SJCRH30 (cell line): ENCODE results near the gene UAP1L1. TPM values are rescaled to one million over a fixed set of nuclear protein-coding genes. Genes with fewer than 3 reads are reported as not detected.
A peak's percentile ranks its signal among the peaks of the same experiment; 100 is the strongest.

ENCODE experiments used
- DNase-seq, 2 experiments: peaks; one replicate each; pipeline ENCODE4 v3.0.0-alpha.2; 2015 to 2020
- H3K27ac ChIP-seq: fragments of 250-450 bp; sonication (Bioruptor Pico); 2 replicates; pipeline ENCODE4 v1.5.1; 2020; ENCODE audit warnings: mild to moderate bottlenecking, moderate library complexity
- H3K27me3 ChIP-seq: fragments of 250-450 bp; sonication (Bioruptor Pico); 2 replicates; pipeline ENCODE4 v1.5.1; 2020; ENCODE audit warnings: mild to moderate bottlenecking, moderate library complexity
- H3K36me3 ChIP-seq: fragments of 250-450 bp; sonication (Bioruptor Pico); 2 replicates; pipeline ENCODE4 v1.5.1; 2020; ENCODE audit warnings: mild to moderate bottlenecking, moderate library complexity
- H3K4me1 ChIP-seq: fragments of 250-450 bp; sonication (Bioruptor Pico); 2 replicates; pipeline ENCODE4 v1.5.1; 2020; ENCODE audit warnings: mild to moderate bottlenecking, moderate library complexity
- H3K4me3 ChIP-seq: fragments of 250-450 bp; sonication (Bioruptor Pico); 2 replicates; pipeline ENCODE4 v1.5.1; 2020; ENCODE audit warnings: mild to moderate bottlenecking, moderate library complexity
- H3K9me3 ChIP-seq: fragments of 250-450 bp; sonication (Bioruptor Pico); replicated peaks from 2 replicates; pipeline ENCODE4 v1.5.1; 2020; ENCODE audit warnings: mild to moderate bottlenecking, moderate library complexity
- total RNA-seq: library from RNA; depleted of rRNA; stranded (reverse); fragments of >200 nt; shearing (Covaris generic); gene quantifications from 2 replicates; pipeline ENCODE4 v1.2.3, GENCODE V29; 2014

UAP1L1 gene
- total RNA-seq, 1 experiment from 2014 or later: 13.8 TPM

GRCh38 chr9:137049544-137050449 is 27.5 kb upstream of the UAP1L1 start:
- Histone ChIP-seq H3K4me3 (no peak overlapping the region), H3K27me3 (peaks cover 12% of the 10 kb centered on the region), H3K36me3 (no peaks in the 10 kb centered on the region), H3K27ac (no peak overlapping the region), H3K9me3 (no peaks in the 10 kb centered on the region), H3K4me1 (peaks cover 10% of the 10 kb centered on the region)
- DNase-seq: peak; percentile 71 to 88

GRCh38 chr9:137050570-137050969 is 26.7 kb upstream of the UAP1L1 start:
- peaks cover 17% of the 10 kb centered on the region for H3K4me1 ChIP-seq
- H3K36me3 ChIP-seq: no peaks in the 10 kb centered on the region
- H3K4me3 ChIP-seq: no peak overlapping the region
- no peak for DNase-seq
- peaks cover 5% of the 10 kb centered on the region for H3K27me3 ChIP-seq
- H3K9me3 ChIP-seq: no peaks in the 10 kb centered on the region
- no peak overlapping the region for H3K27ac ChIP-seq

DNA sequence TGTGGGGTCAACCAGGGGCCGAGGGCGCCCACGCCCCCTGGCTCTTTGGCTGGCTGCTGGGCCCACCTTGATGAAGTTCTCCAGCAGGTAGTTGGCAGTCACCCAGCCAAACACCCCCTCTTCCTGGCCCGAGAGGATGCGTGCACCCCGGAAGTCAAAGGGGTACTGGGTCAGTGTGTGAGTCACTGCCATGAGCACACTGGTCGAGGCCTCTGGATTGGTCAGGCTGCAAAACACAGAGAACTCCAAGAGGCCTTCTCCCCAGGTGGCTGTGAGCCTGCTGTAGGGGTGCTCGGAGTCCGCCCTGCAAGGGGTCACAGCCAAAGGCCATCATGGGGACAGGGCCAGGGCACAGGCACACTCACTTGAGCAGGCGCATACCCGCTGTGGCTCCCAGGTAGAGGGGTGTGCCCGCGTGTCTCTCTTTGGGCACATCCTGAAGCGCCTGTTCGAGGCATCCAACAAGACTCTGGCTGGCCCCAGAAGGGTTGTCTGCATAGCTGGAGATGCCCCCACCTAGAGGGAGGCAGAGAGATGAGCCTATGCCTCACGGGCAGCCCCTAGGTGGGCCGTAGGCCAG is 26.1 kb upstream of the UAP1L1 start:
- Histone ChIP-seq H3K36me3 (no peaks in the 10 kb centered on the region), H3K4me3 (no peak overlapping the region), H3K4me1 (peaks cover 24% of the 10 kb centered on the region), H3K27me3 (peaks cover 2% of the 10 kb centered on the region), H3K9me3 (no peaks in the 10 kb centered on the region), H3K27ac (no peak overlapping the region)
- no peak for DNase-seq

GRCh38 chr9:137052293-137052692 is 25.0 kb upstream of the UAP1L1 start:
- no peaks in the 10 kb centered on the region for H3K27me3 ChIP-seq
- H3K36me3 ChIP-seq: no peaks in the 10 kb centered on the region
- H3K9me3 ChIP-seq: no peaks in the 10 kb centered on the region
- H3K4me3 ChIP-seq: no peak overlapping the region
- peaks cover 32% of the 10 kb centered on the region for H3K4me1 ChIP-seq
- no peak overlapping the region for H3K27ac ChIP-seq
- DNase-seq: no peak

DNA sequence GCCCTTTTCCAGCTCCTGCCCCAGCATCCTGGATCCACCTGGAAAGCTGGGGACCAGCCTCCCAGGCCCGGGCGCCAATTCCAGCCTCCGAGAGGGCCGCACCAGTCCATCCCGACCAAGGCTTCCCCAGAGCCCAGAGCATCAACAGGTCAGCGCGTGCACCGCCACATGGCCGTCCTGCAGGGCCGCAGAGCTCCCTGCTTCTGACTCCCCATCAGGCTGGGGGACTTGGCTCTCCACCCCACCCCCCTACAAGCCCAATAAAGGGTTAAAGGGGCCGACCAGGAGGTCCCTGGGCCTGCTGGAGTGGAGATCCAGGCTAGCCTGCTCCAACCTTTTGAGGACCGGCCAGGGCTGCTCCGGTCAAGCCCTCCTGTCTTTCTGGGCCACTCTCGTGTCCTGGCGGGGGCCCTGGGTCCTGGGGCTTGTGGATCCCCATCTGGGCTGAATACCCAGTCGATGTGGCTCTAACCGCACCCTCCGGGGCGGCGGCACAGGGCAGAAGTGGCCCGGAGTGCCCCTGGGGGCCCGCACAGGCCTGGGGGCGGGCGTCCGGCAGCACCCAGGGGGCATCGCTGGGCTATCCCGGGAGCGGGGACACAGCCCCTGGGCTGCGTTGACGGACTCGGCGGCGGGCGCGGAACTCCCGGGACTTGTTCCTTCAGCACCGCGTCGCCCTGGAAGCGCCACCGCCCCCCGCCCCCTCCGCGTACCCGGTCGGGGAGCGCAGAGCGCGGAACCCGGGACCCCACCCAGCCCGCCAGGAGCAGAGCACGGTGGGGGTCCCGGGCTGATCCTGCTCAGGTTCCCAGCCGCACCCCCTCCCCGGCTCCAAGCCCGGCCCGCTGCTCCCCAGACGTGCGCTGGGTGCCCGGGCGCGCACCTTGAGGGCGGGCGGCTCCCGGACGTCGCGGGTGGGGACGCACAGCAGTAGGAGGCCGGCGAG is 24.0 kb upstream of the UAP1L1 start:
- Histone ChIP-seq H3K27me3 (no peaks in the 10 kb centered on the region), H3K27ac (no peak overlapping the region), H3K36me3 (no peaks in the 10 kb centered on the region), H3K4me1 (peaks cover 39% of the 10 kb centered on the region), H3K9me3 (no peaks in the 10 kb centered on the region), H3K4me3 (no peak overlapping the region)
- DNase-seq: no peak

DNA sequence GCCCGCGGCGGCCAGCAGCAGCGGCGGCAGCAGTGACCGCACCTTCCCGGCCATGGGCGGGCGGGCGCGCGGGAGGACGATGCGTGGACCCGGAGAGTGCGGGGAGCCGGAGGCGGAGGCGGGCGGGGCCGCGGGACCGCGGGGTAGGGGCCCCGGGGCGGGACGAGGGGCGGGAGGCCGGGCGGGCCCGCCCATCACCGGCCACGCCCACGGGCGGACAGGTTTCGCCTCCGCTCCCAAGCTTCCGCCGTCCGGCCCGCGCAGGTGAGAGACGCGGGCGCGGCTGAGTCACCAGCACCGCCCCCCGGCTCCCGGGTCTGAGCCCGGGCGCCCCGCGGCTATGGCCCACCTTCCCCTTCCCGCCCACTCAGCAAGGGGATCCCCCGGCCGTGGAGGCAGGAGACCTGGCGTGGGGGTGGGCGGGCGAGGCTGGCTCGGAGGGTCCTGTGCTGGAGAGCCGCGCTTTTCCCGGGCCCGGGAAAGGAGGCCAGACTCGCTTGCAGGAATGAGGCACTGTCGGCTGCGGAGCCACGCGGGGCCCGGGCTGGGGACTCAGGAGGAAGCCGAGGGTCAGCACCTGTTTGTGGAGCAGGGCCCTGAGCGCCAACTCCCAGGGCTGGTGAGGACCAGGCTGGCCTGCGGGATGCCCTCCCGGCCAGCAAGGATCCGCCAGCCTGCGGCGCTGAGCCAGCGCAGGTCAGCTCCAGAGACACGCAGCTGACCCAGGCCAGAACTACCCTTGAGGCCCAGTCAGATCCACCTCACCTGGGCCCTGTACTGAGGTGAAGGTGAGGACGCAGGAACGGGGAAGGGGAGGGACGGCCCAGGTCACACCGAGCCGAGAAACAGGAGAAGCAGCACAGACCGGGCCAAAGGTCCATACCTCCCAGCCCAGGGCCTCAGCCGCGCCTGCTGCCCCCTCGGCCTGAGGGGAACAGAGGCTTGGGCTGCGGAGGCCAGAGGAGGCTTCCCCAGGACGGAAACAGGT is 23.1 kb upstream of the UAP1L1 start, which contains the start of gene ENTPD2:
TSS of gene ENTPD2 (minus strand) at position 118 of the 988 bp plus-strand sequence. CDS start at position 54, 64 bp downstream.
- no peaks in the 10 kb centered on the region for H3K36me3 ChIP-seq
- no peaks in the 10 kb centered on the region for H3K9me3 ChIP-seq
- H3K27me3 ChIP-seq: no peaks in the 10 kb centered on the region
- peak within 1 kb of the TSS; percentile 33 for H3K4me3 ChIP-seq
- peak within 1 kb of the TSS; percentile 80 for H3K27ac ChIP-seq
- peak in 1 of 2 experiments; percentile 43 for DNase-seq
- H3K4me1 ChIP-seq: peaks cover 49% of the 10 kb centered on the region

DNA sequence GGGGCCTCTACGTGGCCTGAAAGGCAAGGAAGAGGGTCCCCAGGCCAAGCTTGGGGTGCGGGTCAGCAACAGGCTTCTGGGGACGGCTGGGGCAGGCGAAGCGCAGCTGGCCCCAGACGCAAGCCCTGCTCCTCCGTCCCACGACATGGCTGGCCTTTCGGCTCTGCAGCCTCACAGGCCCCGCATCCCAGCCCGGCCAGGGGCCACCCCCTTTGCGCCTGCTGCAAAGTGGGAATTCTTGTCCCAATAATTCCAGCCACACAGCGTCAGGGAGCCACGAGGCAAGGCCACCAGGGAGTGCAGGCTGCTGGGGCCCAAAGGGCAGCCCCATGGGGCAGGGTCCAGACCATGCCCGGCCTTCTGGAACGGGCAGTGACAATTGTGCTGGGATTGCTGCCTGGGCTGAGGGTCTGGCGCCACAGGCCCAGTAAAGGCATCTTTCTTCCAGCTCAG is 22.4 kb upstream of the UAP1L1 start:
- Histone ChIP-seq H3K36me3 (no peaks in the 10 kb centered on the region), H3K27ac (peak overlapping the region; percentile 80), H3K27me3 (no peaks in the 10 kb centered on the region), H3K4me3 (peak overlapping the region; percentile 33), H3K9me3 (no peaks in the 10 kb centered on the region), H3K4me1 (peaks cover 52% of the 10 kb centered on the region)
- no peak for DNase-seq

- peaks cover 55% of the 10 kb centered on the region for H3K4me1 ChIP-seq
- peak; percentile 97 to 98 for DNase-seq
- peak overlapping the region; percentile 80 for H3K27ac ChIP-seq
- no peaks in the 10 kb centered on the region for H3K27me3 ChIP-seq
- no peaks in the 10 kb centered on the region for H3K9me3 ChIP-seq
- H3K4me3 ChIP-seq: peak overlapping the region; percentile 33
- no peaks in the 10 kb centered on the region for H3K36me3 ChIP-seq
Observed at GRCh38 chr9:137055385-137056364, 21.6 kb upstream of the UAP1L1 start.

DNA sequence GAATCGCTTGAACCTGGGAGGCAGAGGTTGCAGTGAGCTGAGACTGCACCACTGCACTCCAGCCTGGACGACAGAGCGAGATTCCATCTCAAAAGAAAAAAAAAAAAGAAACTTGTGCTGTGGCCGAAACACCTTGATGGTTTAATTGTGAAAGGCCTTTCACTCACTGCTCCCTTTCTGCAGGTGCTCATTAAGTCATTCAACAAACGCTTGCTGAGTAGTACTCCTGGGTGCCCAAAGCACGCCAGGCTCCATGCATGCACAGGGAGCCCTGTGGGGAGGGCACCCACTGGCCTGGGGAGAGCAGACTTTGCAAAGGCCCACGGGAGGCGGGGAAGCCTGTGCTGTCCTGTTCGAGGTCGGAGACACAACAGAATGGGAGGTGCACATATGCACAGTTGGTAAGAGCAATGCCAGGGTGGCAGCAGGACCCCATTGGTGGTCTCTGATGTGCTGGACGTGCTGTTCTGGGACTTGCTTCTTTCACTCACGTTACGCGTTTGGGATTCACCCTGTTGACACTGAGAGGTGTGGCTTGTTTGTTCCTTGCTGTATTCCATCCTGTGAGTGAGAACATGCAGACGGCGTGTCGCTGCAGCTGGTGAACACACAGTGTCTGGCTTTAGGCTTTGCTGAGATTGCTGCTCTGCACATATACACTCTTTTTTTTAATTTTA is 20.4 kb upstream of the UAP1L1 start:
- no peak overlapping the region for H3K4me3 ChIP-seq
- H3K27ac ChIP-seq: peak overlapping the region; percentile 80
- no peaks in the 10 kb centered on the region for H3K36me3 ChIP-seq
- no peaks in the 10 kb centered on the region for H3K9me3 ChIP-seq
- H3K4me1 ChIP-seq: peaks cover 57% of the 10 kb centered on the region
- H3K27me3 ChIP-seq: no peaks in the 10 kb centered on the region
- peak; percentile 81 to 86 for DNase-seq

DNA sequence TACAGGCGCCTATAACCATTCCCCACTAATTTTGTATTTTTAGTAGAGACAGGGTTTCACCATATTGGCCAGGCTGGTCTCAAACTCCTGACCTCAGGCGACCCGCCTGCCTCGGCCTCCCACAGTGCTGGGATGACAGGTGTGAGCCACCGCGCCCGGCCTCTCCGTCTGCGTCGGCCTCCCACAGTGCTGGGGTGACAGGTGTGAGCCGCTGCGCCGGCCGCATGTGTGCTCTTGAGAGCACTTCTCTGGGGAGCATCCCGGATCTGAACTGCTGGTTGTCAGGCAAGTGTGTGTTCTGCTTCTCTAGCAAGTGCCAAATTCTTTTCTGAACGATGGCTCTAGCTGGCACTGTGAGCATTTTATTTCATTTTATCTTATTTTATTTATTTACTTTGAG is 19.8 kb upstream of the UAP1L1 start:
- H3K27me3 ChIP-seq: no peaks in the 10 kb centered on the region
- DNase-seq: peak; percentile 98
- H3K27ac ChIP-seq: peak overlapping the region; percentile 80
- H3K9me3 ChIP-seq: no peaks in the 10 kb centered on the region
- peaks cover 60% of the 10 kb centered on the region for H3K4me1 ChIP-seq
- H3K4me3 ChIP-seq: no peak overlapping the region; the same call in 1 of the 2 replicates
- no peaks in the 10 kb centered on the region for H3K36me3 ChIP-seq

- Histone ChIP-seq H3K4me1 (peaks cover 66% of the 10 kb centered on the region), H3K9me3 (no peaks in the 10 kb centered on the region), H3K27ac (peak overlapping the region; percentile 80), H3K27me3 (no peaks in the 10 kb centered on the region), H3K36me3 (no peaks in the 10 kb centered on the region), H3K4me3 (peak overlapping the region; percentile 1)
- peak; percentile 85 to 90 for DNase-seq
Observed at GRCh38 chr9:137058521-137059234, 18.6 kb upstream of the UAP1L1 start.

- H3K9me3 ChIP-seq: no peaks in the 10 kb centered on the region
- no peaks in the 10 kb centered on the region for H3K27me3 ChIP-seq
- H3K36me3 ChIP-seq: 0 out of 2 replicates have a peak, but pooled peaks cover 9% of the 10 kb centered on the region
- DNase-seq: no peak
- peaks cover 39% of the 10 kb centered on the region for H3K4me1 ChIP-seq
- no peak overlapping the region for H3K4me3 ChIP-seq
- H3K27ac ChIP-seq: peak overlapping the region; percentile 15; the same call in 1 of the 2 replicates
Observed at GRCh38 chr9:137062384-137062783, 14.9 kb upstream of the UAP1L1 start.
